Trophoblast cell (in vitro differentiated cells and primary cell): ENCODE data around the gene WNT8A.

Source experiments
- DNase-seq, 2 donors: peaks; one replicate each; pipeline ENCODE4 v3.0.0-alpha.2; 2016
- H2AFZ ChIP-seq: 2 replicates; pipeline ENCODE4 v1.6.1; 2013; ENCODE audit warnings: low read length, moderate library complexity, mild to moderate bottlenecking; ENCODE audit not compliant: insufficient read depth, poor library complexity
- H2AK5ac ChIP-seq: 2 replicates; pipeline ENCODE4 v1.6.1; 2013; ENCODE audit warnings: mild to moderate bottlenecking, low read length
- H2BK120ac ChIP-seq: 2 replicates; pipeline ENCODE4 v1.6.1; 2013; ENCODE audit warnings: low read length, mild to moderate bottlenecking, moderate library complexity; ENCODE audit not compliant: insufficient read depth, poor library complexity
- H2BK12ac ChIP-seq: 2 replicates; pipeline ENCODE4 v1.6.1; 2013; ENCODE audit warnings: mild to moderate bottlenecking, low read length, moderate library complexity
- H2BK5ac ChIP-seq: 2 replicates; pipeline ENCODE4 v1.6.1; 2013; ENCODE audit warnings: low read length, low read depth, moderate library complexity, mild to moderate bottlenecking; ENCODE audit not compliant: poor library complexity
- H3K14ac ChIP-seq: 2 replicates; pipeline ENCODE4 v1.6.1; 2013; ENCODE audit warnings: mild to moderate bottlenecking, low read length
- H3K18ac ChIP-seq: 2 replicates; pipeline ENCODE4 v1.6.1; 2013; ENCODE audit warnings: mild to moderate bottlenecking, low read length
- H3K23ac ChIP-seq: 2 replicates; pipeline ENCODE4 v1.6.1; 2013; ENCODE audit warnings: low read length
- H3K27ac ChIP-seq: 2 replicates; pipeline ENCODE4 v1.5.1; 2013; ENCODE audit warnings: low read depth, mild to moderate bottlenecking, inconsistent platforms, low read length, moderate library complexity
- H3K27me3 ChIP-seq: 2 replicates; pipeline ENCODE4 v1.6.1; 2013; ENCODE audit warnings: inconsistent platforms, mild to moderate bottlenecking, low read length, moderate library complexity; ENCODE audit not compliant: insufficient read depth
- H3K36me3 ChIP-seq, 2 experiments: 1 replicate in 1 of 2; 2 replicates in 1 of 2; pipeline ENCODE4 v1.6.1; 2013; ENCODE audit warnings: low read length in 2 of 2, mild to moderate bottlenecking in 2 of 2, moderate library complexity in 1 of 2; ENCODE audit not compliant: insufficient read depth in 2 of 2, control insufficient read depth in 1 of 2
- H3K4ac ChIP-seq: 2 replicates; pipeline ENCODE4 v1.6.1; 2013; ENCODE audit warnings: low read depth, mild to moderate bottlenecking, low read length, moderate library complexity
- H3K4me1 ChIP-seq, 2 experiments: 1 replicate in 1 of 2; 2 replicates in 1 of 2; pipeline ENCODE4 v1.6.1; 2013; ENCODE audit warnings: low read length in 2 of 2, mild to moderate bottlenecking in 2 of 2, moderate library complexity in 1 of 2; ENCODE audit not compliant: insufficient read depth in 2 of 2, control insufficient read depth in 1 of 2
- H3K4me2 ChIP-seq: 2 replicates; pipeline ENCODE4 v1.6.1; 2013; ENCODE audit warnings: inconsistent platforms, mild to moderate bottlenecking, low read length, moderate library complexity
- H3K4me3 ChIP-seq: 2 replicates; pipeline ENCODE4 v1.5.1; 2013; ENCODE audit warnings: mild to moderate bottlenecking, low read depth, low read length, inconsistent platforms
- H3K79me1 ChIP-seq: one replicate; pipeline ENCODE4 v1.6.1; 2013; ENCODE audit warnings: low read length
- H3K79me2 ChIP-seq: 2 replicates; pipeline ENCODE4 v1.6.1; 2013; ENCODE audit warnings: low read length, mild to moderate bottlenecking; ENCODE audit not compliant: control insufficient read depth, insufficient read depth, poor library complexity
- H3K9ac ChIP-seq: 2 replicates; pipeline ENCODE4 v1.6.1; 2013; ENCODE audit warnings: mild to moderate bottlenecking, low read length
- H3K9me3 ChIP-seq: 2 replicates; pipeline ENCODE4 v1.6.1; 2013; ENCODE audit warnings: low read depth, mild to moderate bottlenecking, control low read depth, inconsistent platforms, low read length; ENCODE audit not compliant: insufficient read depth
- H4K12ac ChIP-seq: 2 replicates; pipeline ENCODE4 v1.6.1; 2013; ENCODE audit warnings: low read depth, mild to moderate bottlenecking, low read length, moderate library complexity
- H4K8ac ChIP-seq: 2 replicates; pipeline ENCODE4 v1.6.1; 2013; ENCODE audit warnings: low read depth, mild to moderate bottlenecking, low read length, moderate library complexity
- H4K91ac ChIP-seq: one replicate; pipeline ENCODE4 v1.6.1; 2013; ENCODE audit warnings: low read depth, mild to moderate bottlenecking, low read length, moderate library complexity
- WGBS: extraction: QIAGEN DNeasy Blood & Tissue Kit; methylation state at CpG from one replicate; pipeline ENCODE4 v1.1.7; 2013; ENCODE audit warnings: missing lambda C conversion rate; ENCODE audit not compliant: insufficient read length, insufficient coverage; ENCODE audit errors: extremely low coverage; 5-methylcytosine and 5-hydroxymethylcytosine counted together

Gene WNT8A

GRCh38 chr5:138107213-138107612 is 23.4 kb downstream of the WNT8A start:
- Histone ChIP-seq H3K4me1 (no peaks in the 10 kb centered on the region), H2AK5ac (no peak overlapping the region), H3K4me2 (no peak overlapping the region), H3K4me3 (no peak overlapping the region), H4K91ac (no peak overlapping the region), H2BK5ac (no peak overlapping the region), H2AFZ (no peak overlapping the region), H3K27me3 (no peaks in the 10 kb centered on the region), H3K27ac (no peak overlapping the region), H3K14ac (no peak overlapping the region), H2BK120ac (no peak overlapping the region), H4K8ac (no peak overlapping the region), H3K9ac (no peak overlapping the region), H3K79me1 (no peaks in the 10 kb centered on the region), H3K9me3 (no peaks in the 10 kb centered on the region), H3K4ac (no peak overlapping the region), H3K23ac (no peak overlapping the region), H2BK12ac (no peak overlapping the region), H3K18ac (no peak overlapping the region), H3K79me2 (no peaks in the 10 kb centered on the region), H4K12ac (no peak overlapping the region), H3K36me3 (no peaks in the 10 kb centered on the region)
- no CpG with 5 or more reads among the region's 1 CpG for whole genome bisulfite sequencing
- DNase-seq = no peak

GRCh38 chr5:138109463-138110265 is 25.8 kb downstream of the WNT8A start:
- no peak overlapping the region for H2BK120ac ChIP-seq
- H3K27ac ChIP-seq = no peak overlapping the region
- no peaks in the 10 kb centered on the region for H3K27me3 ChIP-seq
- H3K79me1 ChIP-seq = no peaks in the 10 kb centered on the region
- H3K4me1 ChIP-seq = no peaks in the 10 kb centered on the region
- no peak overlapping the region for H3K23ac ChIP-seq
- no peak overlapping the region for H2BK5ac ChIP-seq
- no peaks in the 10 kb centered on the region for H3K9me3 ChIP-seq
- no peak overlapping the region for H3K4ac ChIP-seq
- H2BK12ac ChIP-seq = no peak overlapping the region
- no peak overlapping the region for H2AK5ac ChIP-seq
- H3K14ac ChIP-seq = no peak overlapping the region
- H3K18ac ChIP-seq = no peak overlapping the region
- DNase-seq = no peak
- H4K8ac ChIP-seq = no peak overlapping the region
- H3K4me2 ChIP-seq = no peak overlapping the region
- no CpG with 5 or more reads among the region's 1 CpG for WGBS
- no peak overlapping the region for H2AFZ ChIP-seq
- H3K79me2 ChIP-seq = no peaks in the 10 kb centered on the region
- H3K36me3 ChIP-seq = no peaks in the 10 kb centered on the region
- no peak overlapping the region for H3K4me3 ChIP-seq
- no peak overlapping the region for H3K9ac ChIP-seq
- no peak overlapping the region for H4K91ac ChIP-seq
- H4K12ac ChIP-seq = no peak overlapping the region

- no peak overlapping the region for H2BK12ac ChIP-seq
- no peak overlapping the region for H2BK120ac ChIP-seq
- H3K79me1 ChIP-seq = no peaks in the 10 kb centered on the region
- H3K4me3 ChIP-seq = no peak overlapping the region
- DNase-seq = no peak
- H4K8ac ChIP-seq = no peak overlapping the region
- H2AK5ac ChIP-seq = no peak overlapping the region
- H4K91ac ChIP-seq = no peak overlapping the region
- H3K27ac ChIP-seq = no peak overlapping the region
- no peaks in the 10 kb centered on the region for H3K36me3 ChIP-seq
- no peaks in the 10 kb centered on the region for H3K27me3 ChIP-seq
- H3K4me2 ChIP-seq = no peak overlapping the region
- WGBS = no CpG with 5 or more reads among the region's 4 CpGs
- H3K14ac ChIP-seq = no peak overlapping the region
- no peak overlapping the region for H3K23ac ChIP-seq
- H3K79me2 ChIP-seq = no peaks in the 10 kb centered on the region
- H3K9me3 ChIP-seq = no peaks in the 10 kb centered on the region
- no peak overlapping the region for H2BK5ac ChIP-seq
- no peak overlapping the region for H3K18ac ChIP-seq
- H3K9ac ChIP-seq = no peak overlapping the region
- no peak overlapping the region for H2AFZ ChIP-seq
- H3K4me1 ChIP-seq = no peaks in the 10 kb centered on the region
- H4K12ac ChIP-seq = no peak overlapping the region
- H3K4ac ChIP-seq = no peak overlapping the region
Measured at GRCh38 chr5:138110266-138110963, 26.6 kb downstream of the WNT8A start.

GRCh38 chr5:138111181-138111580 is 27.3 kb downstream of the WNT8A start:
- DNase-seq = no peak
- H3K27ac ChIP-seq = no peak overlapping the region
- H4K8ac ChIP-seq = no peak overlapping the region
- H3K4me2 ChIP-seq = no peak overlapping the region
- H3K4me3 ChIP-seq = no peak overlapping the region
- H3K79me2 ChIP-seq = no peaks in the 10 kb centered on the region
- H4K91ac ChIP-seq = no peak overlapping the region
- no peak overlapping the region for H3K4ac ChIP-seq
- no peak overlapping the region for H2AK5ac ChIP-seq
- H3K18ac ChIP-seq = no peak overlapping the region
- no peak overlapping the region for H4K12ac ChIP-seq
- H2BK5ac ChIP-seq = no peak overlapping the region
- H2AFZ ChIP-seq = no peak overlapping the region
- H3K79me1 ChIP-seq = no peaks in the 10 kb centered on the region
- H3K4me1 ChIP-seq = no peaks in the 10 kb centered on the region
- no peak overlapping the region for H2BK12ac ChIP-seq
- no CpG with 5 or more reads among the region's 4 CpGs for WGBS
- H3K27me3 ChIP-seq = no peaks in the 10 kb centered on the region
- H3K9me3 ChIP-seq = no peaks in the 10 kb centered on the region
- no peaks in the 10 kb centered on the region for H3K36me3 ChIP-seq
- no peak overlapping the region for H3K9ac ChIP-seq
- no peak overlapping the region for H3K23ac ChIP-seq
- no peak overlapping the region for H3K14ac ChIP-seq
- no peak overlapping the region for H2BK120ac ChIP-seq
